NCI-H187 treated with DMSO at 0.1 percent for 48 hours (cell line): Measurements from ENCODE around the gene RUFY3.

Source experiments
- DNase-seq: peaks from one replicate; lab custom pipeline; 2025; lab: John Stamatoyannopoulos, UW

Gene RUFY3

GRCh38 chr4:70841951-70842350, 120.2 kb downstream of the RUFY3 start:
- DNase-seq = no peak

GRCh38 chr4:70842761-70843435, 121.1 kb downstream of the RUFY3 start:
- no peak for DNase-seq

GRCh38 chr4:70844180-70844579, 122.4 kb downstream of the RUFY3 start:
- DNase-seq = no peak

DNA sequence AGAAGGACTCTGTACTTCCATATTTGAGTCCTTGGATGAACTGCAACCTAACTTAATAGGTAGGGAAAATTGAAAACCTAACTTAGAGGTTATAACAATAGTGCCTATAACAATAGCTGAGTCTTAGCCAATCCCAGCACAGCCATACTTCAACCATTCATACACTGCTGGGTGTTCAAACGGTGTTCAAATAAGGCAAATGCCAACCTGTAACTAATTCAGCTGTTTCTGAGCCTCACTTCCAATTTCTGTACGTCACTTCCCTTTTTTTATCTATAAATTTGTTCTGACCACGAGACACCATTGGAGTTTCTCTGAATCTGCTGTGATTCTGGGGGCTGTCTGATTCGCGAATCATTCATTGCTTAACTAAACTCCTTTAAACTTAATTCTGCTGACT, 127.5 kb downstream of the RUFY3 start:
- DNase-seq = no peak

DNA sequence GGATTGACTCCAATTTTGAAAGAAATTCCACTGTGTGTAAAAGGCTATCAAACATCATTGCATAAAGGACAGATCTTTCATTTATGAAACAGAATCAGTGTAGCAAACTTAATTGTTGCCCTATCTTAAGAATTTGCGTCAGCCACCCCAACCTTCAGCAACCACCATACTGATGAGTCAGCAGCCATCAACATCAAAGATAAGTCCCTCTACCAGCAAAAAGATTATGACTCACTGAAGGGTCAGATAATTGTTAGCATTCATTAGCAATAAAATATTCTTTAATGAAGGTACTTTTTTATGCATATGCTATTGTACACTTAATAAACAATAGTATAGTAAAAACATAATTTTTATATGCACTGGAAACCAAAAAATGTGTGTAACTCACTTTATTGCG, 133.7 kb downstream of the RUFY3 start:
- no peak for DNase-seq
